ENCODE data around the gene RBCK1.

GRCh38 chr20:454951-455350, 46.9 kb downstream of the RBCK1 start:
- TF ChIP-seq, protein P1, sequence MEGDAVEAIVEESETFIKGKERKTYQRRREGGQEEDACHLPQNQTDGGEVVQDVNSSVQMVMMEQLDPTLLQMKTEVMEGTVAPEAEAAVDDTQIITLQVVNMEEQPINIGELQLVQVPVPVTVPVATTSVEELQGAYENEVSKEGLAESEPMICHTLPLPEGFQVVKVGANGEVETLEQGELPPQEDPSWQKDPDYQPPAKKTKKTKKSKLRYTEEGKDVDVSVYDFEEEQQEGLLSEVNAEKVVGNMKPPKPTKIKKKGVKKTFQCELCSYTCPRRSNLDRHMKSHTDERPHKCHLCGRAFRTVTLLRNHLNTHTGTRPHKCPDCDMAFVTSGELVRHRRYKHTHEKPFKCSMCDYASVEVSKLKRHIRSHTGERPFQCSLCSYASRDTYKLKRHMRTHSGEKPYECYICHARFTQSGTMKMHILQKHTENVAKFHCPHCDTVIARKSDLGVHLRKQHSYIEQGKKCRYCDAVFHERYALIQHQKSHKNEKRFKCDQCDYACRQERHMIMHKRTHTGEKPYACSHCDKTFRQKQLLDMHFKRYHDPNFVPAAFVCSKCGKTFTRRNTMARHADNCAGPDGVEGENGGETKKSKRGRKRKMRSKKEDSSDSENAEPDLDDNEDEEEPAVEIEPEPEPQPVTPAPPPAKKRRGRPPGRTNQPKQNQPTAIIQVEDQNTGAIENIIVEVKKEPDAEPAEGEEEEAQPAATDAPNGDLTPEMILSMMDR (IDR thresholded peaks at IDR 0.05) = no peak
- no peak for TF ChIP-seq POLR2A (IDR thresholded peaks at IDR 0.05)
